Neural cell (in vitro differentiated cells): ENCODE data around the gene FGF12. TPM values are rescaled to one million over a fixed set of nuclear protein-coding genes. Genes with fewer than 3 reads are reported as not detected.

ENCODE experiments used
- H2AFZ ChIP-seq: fragments of 200-600, 300-800 bp; sonication (generic), shearing (Covaris generic); 2 replicates; pipeline ENCODE4 v1.6.0; 2014; ENCODE audit warnings: low read depth, mild to moderate bottlenecking, antibody characterized with exemption, low read length, moderate library complexity
- H3F3A ChIP-seq: fragments of 200-600 bp; shearing (Covaris generic); 2 replicates; pipeline ENCODE4 v1.6.1; 2016; ENCODE audit warnings: mild to moderate bottlenecking, moderate library complexity, mixed read lengths, antibody characterized with exemption, low read length; ENCODE audit not compliant: insufficient read depth, poor library complexity, severe bottlenecking
- H3K27ac ChIP-seq: fragments of 200-600, 300-800 bp; sonication (generic), shearing (Covaris generic); 2 replicates; pipeline ENCODE4 v1.5.1; 2014; ENCODE audit warnings: mild to moderate bottlenecking, low read length, moderate library complexity
- H3K27me3 ChIP-seq: fragments of 300-800, 200-600 bp; sonication (generic), shearing (Covaris generic); 2 replicates; pipeline ENCODE4 v1.6.0; 2014; ENCODE audit warnings: mild to moderate bottlenecking, low read depth, low read length, moderate library complexity; ENCODE audit not compliant: insufficient read depth
- H3K36me3 ChIP-seq: fragments of 300-800, 200-600 bp; sonication (generic), shearing (Covaris generic); 2 replicates; pipeline ENCODE4 v1.5.1; 2014; ENCODE audit warnings: mild to moderate bottlenecking, antibody characterized with exemption, low read length, moderate library complexity; ENCODE audit not compliant: insufficient read depth
- H3K4me2 ChIP-seq: fragments of 300-800, 200-600 bp; sonication (generic), shearing (Covaris generic); 2 replicates; pipeline ENCODE4 v1.6.0; 2014; ENCODE audit warnings: mild to moderate bottlenecking, low read length
- H3K4me3 ChIP-seq: fragments of 300-800, 200-600 bp; sonication (generic), shearing (Covaris generic); 2 replicates; pipeline ENCODE4 v1.5.1; 2014; ENCODE audit warnings: mild to moderate bottlenecking, low read length, moderate library complexity
- H3K79me2 ChIP-seq: fragments of 200-600 bp; shearing (Covaris generic); replicated peaks from 2 replicates; pipeline ENCODE4 v1.6.0; 2014; ENCODE audit warnings: mild to moderate bottlenecking, low read length, moderate library complexity; ENCODE audit not compliant: insufficient read depth
- H3K9ac ChIP-seq: fragments of 300-800, 200-600 bp; sonication (generic), shearing (Covaris generic); 2 replicates; pipeline ENCODE4 v1.6.1; 2016; ENCODE audit warnings: mild to moderate bottlenecking, low read length, mixed read lengths
- H3K9me2 ChIP-seq: fragments of 200-600 bp; shearing (Covaris generic); 2 replicates; pipeline ENCODE4 v1.6.1; 2016; ENCODE audit warnings: mild to moderate bottlenecking, low read length, mixed read lengths; ENCODE audit not compliant: insufficient read depth
- H3K9me3 ChIP-seq: fragments of 200-600, 300-800 bp; sonication (generic), shearing (Covaris generic); 2 replicates; pipeline ENCODE4 v1.6.1; 2016; ENCODE audit warnings: mild to moderate bottlenecking, mixed run types, low read length, moderate library complexity, mixed read lengths
- H4K20me1 ChIP-seq: fragments of 200-600 bp; shearing (Covaris generic); 2 replicates; pipeline ENCODE4 v1.6.1; 2016; ENCODE audit warnings: mild to moderate bottlenecking, mixed run types; ENCODE audit not compliant: insufficient read depth
- CTCF ChIP-seq: fragments of 450-650 bp; IDR thresholded peaks from 2 replicates; pipeline ENCODE4 v1.5.1; 2014; ENCODE audit warnings: antibody characterized with exemption, mild to moderate bottlenecking, moderate library complexity; ENCODE audit not compliant: poor library complexity, severe bottlenecking
- EP300 ChIP-seq: fragments of 450-650 bp; conservative IDR thresholded peaks from 2 replicates; pipeline ENCODE4 v1.6.1; 2014; ENCODE audit warnings: antibody characterized with exemption, mild to moderate bottlenecking, moderate library complexity; ENCODE audit not compliant: poor library complexity, severe bottlenecking
- EZH2 ChIP-seq: fragments of 200-600, 300-800 bp; shearing (Covaris generic), sonication (generic); IDR thresholded peaks from 2 replicates; pipeline ENCODE4 v1.6.1; 2014; ENCODE audit warnings: antibody characterized with exemption, low read length, borderline replicate concordance, mild to moderate bottlenecking; ENCODE audit not compliant: insufficient read depth, poor library complexity, severe bottlenecking
- MXI1 ChIP-seq: fragments of 450-650 bp; conservative IDR thresholded peaks from 2 replicates; pipeline ENCODE4 v1.6.1; 2014; ENCODE audit warnings: antibody characterized with exemption, mild to moderate bottlenecking; ENCODE audit not compliant: poor library complexity, severe bottlenecking
- POLR2AphosphoS5 ChIP-seq: IDR thresholded peaks from 2 replicates; pipeline ENCODE4 v1.6.1; 2012
- RAD21 ChIP-seq: fragments of 450-650 bp; conservative IDR thresholded peaks from 2 replicates; pipeline ENCODE4 v1.6.1; 2014; ENCODE audit warnings: antibody characterized with exemption, mild to moderate bottlenecking, moderate library complexity
- SMC3 ChIP-seq: fragments of 450-650 bp; conservative IDR thresholded peaks from 2 replicates; pipeline ENCODE4 v1.6.1; 2014; ENCODE audit warnings: antibody characterized with exemption, mild to moderate bottlenecking, moderate library complexity; ENCODE audit not compliant: poor library complexity
- TAF1 ChIP-seq: IDR thresholded peaks from 2 replicates; pipeline ENCODE4 v1.6.1; 2012; ENCODE audit warnings: low read depth
- polyA plus RNA-seq: library from polyadenylated mRNA; depleted of rRNA; stranded (reverse); fragments of >200 nt; gene quantifications from 2 replicates; pipeline ENCODE4 v1.2.3, GENCODE V29; 2014
- TF ChIP-seq, protein P1 (sequence below): IDR thresholded peaks from 2 replicates; pipeline ENCODE4 v1.6.1; 2012; ENCODE audit warnings: borderline replicate concordance

The FGF12 gene
- polyA plus RNA-seq, 1 donor from 2014 or later = 4.8 TPM

DNA sequence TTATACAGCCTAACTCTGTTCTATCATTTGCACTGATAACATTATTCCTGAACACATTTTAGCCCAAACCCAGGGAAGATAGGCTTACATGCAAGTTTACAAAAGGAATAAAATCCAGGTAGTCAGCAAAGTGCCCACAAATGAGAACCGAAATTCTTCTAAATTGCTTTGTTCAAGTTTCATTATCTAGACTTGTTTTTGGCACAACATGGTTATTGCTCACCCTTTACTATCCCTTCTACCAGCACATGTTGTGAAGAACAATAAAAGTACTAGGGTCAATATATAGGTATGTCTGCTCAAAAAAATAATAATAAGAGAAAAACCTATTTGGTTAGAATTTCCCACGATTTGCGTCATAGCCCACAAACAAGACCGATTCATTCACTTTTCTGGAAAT lies 430.5 kb downstream of the FGF12 start:
- no peaks in the 10 kb centered on the region for H3K9me2 ChIP-seq
- no peak overlapping the region for H3K4me2 ChIP-seq

DNA sequence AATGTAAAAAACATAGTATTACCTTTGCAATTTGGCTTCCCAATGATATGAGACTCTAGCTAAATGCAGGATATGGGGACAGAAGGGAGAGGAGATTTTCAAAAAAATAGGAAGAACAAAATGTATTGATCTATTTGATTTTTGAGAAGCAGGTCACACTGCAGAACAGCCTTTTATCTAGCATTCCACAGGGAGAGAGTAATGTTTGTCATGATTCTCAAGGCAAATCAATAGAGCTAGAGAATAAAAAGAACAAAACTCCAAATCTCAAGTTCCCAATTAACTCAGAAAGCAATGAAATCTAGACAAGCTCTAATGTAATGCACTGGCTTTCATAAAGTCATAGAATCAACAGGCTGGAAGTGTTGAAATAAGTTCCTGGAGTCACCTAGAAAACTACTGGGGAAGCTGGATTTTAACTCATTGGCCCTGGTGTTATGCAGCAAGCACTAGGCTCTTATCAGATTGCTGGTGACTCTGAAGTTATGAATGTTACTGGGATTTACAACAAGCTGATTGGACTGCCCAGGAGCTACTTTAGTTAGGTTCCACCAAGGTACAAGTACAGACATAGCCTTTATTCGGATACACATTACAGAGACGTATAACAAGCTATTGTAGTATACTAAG lies 442.8 kb downstream of the FGF12 start:
- H3K79me2 ChIP-seq = no peaks in the 10 kb centered on the region
- no peaks in the 10 kb centered on the region for H3F3A ChIP-seq
- no peak overlapping the region for H3K4me3 ChIP-seq
- TF ChIP-seq EP300 (no peak), EZH2 (no peak), TAF1 (no peak), SMC3 (no peak)
- H3K9me2 ChIP-seq = no peaks in the 10 kb centered on the region
- H3K9ac ChIP-seq = no peak overlapping the region
- no peaks in the 10 kb centered on the region for H4K20me1 ChIP-seq
- no peak overlapping the region for H3K27ac ChIP-seq
- no peaks in the 10 kb centered on the region for H3K9me3 ChIP-seq
- no peaks in the 10 kb centered on the region for H3K36me3 ChIP-seq
- H3K4me2 ChIP-seq = no peak overlapping the region
- no peak overlapping the region for H2AFZ ChIP-seq
- H3K27me3 ChIP-seq = no peaks in the 10 kb centered on the region

More for the DNA sequence above, 430.5 kb downstream of the FGF12 start:
- H2AFZ ChIP-seq = no peak overlapping the region
- no peak overlapping the region for H3K27ac ChIP-seq
- no peak overlapping the region for H3K4me3 ChIP-seq
- no peaks in the 10 kb centered on the region for H3K27me3 ChIP-seq
- no peaks in the 10 kb centered on the region for H3K79me2 ChIP-seq
- no peaks in the 10 kb centered on the region for H3K36me3 ChIP-seq
- no peak for TF ChIP-seq EZH2
- no peak for TF ChIP-seq MXI1
- TF ChIP-seq EP300 = no peak
- TF ChIP-seq SMC3 = no peak
- no peak for TF ChIP-seq CTCF
- no peak for TF ChIP-seq RAD21
- TF ChIP-seq POLR2AphosphoS5 = no peak
- TF ChIP-seq TAF1 = no peak
- TF ChIP-seq, protein P1, sequence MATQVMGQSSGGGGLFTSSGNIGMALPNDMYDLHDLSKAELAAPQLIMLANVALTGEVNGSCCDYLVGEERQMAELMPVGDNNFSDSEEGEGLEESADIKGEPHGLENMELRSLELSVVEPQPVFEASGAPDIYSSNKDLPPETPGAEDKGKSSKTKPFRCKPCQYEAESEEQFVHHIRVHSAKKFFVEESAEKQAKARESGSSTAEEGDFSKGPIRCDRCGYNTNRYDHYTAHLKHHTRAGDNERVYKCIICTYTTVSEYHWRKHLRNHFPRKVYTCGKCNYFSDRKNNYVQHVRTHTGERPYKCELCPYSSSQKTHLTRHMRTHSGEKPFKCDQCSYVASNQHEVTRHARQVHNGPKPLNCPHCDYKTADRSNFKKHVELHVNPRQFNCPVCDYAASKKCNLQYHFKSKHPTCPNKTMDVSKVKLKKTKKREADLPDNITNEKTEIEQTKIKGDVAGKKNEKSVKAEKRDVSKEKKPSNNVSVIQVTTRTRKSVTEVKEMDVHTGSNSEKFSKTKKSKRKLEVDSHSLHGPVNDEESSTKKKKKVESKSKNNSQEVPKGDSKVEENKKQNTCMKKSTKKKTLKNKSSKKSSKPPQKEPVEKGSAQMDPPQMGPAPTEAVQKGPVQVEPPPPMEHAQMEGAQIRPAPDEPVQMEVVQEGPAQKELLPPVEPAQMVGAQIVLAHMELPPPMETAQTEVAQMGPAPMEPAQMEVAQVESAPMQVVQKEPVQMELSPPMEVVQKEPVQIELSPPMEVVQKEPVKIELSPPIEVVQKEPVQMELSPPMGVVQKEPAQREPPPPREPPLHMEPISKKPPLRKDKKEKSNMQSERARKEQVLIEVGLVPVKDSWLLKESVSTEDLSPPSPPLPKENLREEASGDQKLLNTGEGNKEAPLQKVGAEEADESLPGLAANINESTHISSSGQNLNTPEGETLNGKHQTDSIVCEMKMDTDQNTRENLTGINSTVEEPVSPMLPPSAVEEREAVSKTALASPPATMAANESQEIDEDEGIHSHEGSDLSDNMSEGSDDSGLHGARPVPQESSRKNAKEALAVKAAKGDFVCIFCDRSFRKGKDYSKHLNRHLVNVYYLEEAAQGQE = no peak
- H4K20me1 ChIP-seq = no peaks in the 10 kb centered on the region
- H3F3A ChIP-seq = no peaks in the 10 kb centered on the region
- H3K9ac ChIP-seq = no peak overlapping the region
- no peaks in the 10 kb centered on the region for H3K9me3 ChIP-seq
